Stimulated activated CD8-positive, alpha-beta memory T cell treated with anti-CD3 and anti-CD28 coated beads, Interleukin-12 subunit alpha, Interleukin-12 subunit beta, amount 100 ng/mL, for 4 hours (primary cell): Measurements from ENCODE around the gene GTF2IRD1.
"Not testable (repeated sequence)": the region's sequence is repeated elsewhere in the genome, so short reads cannot be mapped to it uniquely, and the experiment has no call there.

ENCODE experiments used
- DNase-seq: peaks from one replicate; pipeline ENCODE4 v3.0.0-alpha.2; 2020; ENCODE audit warnings: low read depth

The GTF2IRD1 gene

GRCh38 chr7:74453322-74454011 lies at the start of gene GTF2IRD1:
Gene GTF2IRD1 (plus strand): TSS chr7:74453906. CDS start chr7:74508081, 54,175 bp downstream.
- DNase-seq: peak; percentile 4

GRCh38 chr7:74404388-74404700 lies 49.4 kb upstream of the GTF2IRD1 start:
- DNase-seq: no peak

- no peak for DNase-seq
Observed at GRCh38 chr7:74404741-74405140, 49.0 kb upstream of the GTF2IRD1 start.

- DNase-seq: no peak
Observed at GRCh38 chr7:74405191-74405898, 48.4 kb upstream of the GTF2IRD1 start.

- no peak for DNase-seq
Observed at GRCh38 chr7:74405899-74406512, 47.7 kb upstream of the GTF2IRD1 start.

- DNase-seq: no peak
Observed at GRCh38 chr7:74407958-74408357, 45.7 kb upstream of the GTF2IRD1 start.

GRCh38 chr7:74409571-74409970 lies 44.1 kb upstream of the GTF2IRD1 start:
- no peak for DNase-seq

- DNase-seq: no peak
Observed at GRCh38 chr7:74410772-74411171, 42.9 kb upstream of the GTF2IRD1 start.

- not testable (repeated sequence) for DNase-seq
Observed at GRCh38 chr7:74411571-74411970, 42.1 kb upstream of the GTF2IRD1 start.

- no peak for DNase-seq
Observed at GRCh38 chr7:74412056-74412455, 41.6 kb upstream of the GTF2IRD1 start.

GRCh38 chr7:74412603-74413002 lies 41.1 kb upstream of the GTF2IRD1 start:
- DNase-seq: no peak

GRCh38 chr7:74414595-74415333 lies 38.9 kb upstream of the GTF2IRD1 start:
- DNase-seq: not testable (repeated sequence)

GRCh38 chr7:74417419-74417971 lies 36.2 kb upstream of the GTF2IRD1 start:
- peak; percentile 13 for DNase-seq

- no peak for DNase-seq
Observed at GRCh38 chr7:74418076-74418475, 35.6 kb upstream of the GTF2IRD1 start.

- DNase-seq: no peak
Observed at GRCh38 chr7:74418538-74418937, 35.2 kb upstream of the GTF2IRD1 start.

- not testable (repeated sequence) for DNase-seq
Observed at GRCh38 chr7:74419232-74419631, 34.5 kb upstream of the GTF2IRD1 start.

- DNase-seq: no peak
Observed at GRCh38 chr7:74420006-74420405, 33.7 kb upstream of the GTF2IRD1 start.

GRCh38 chr7:74424291-74424880 lies 29.3 kb upstream of the GTF2IRD1 start:
- DNase-seq: no peak

- DNase-seq: no peak
Observed at GRCh38 chr7:74428023-74428422, 25.7 kb upstream of the GTF2IRD1 start.

- DNase-seq: no peak
Observed at GRCh38 chr7:74429153-74429747, 24.5 kb upstream of the GTF2IRD1 start.

- DNase-seq: not testable (repeated sequence)
Observed at GRCh38 chr7:74430409-74430808, 23.3 kb upstream of the GTF2IRD1 start.
